ENCODE measurements around the gene IFNLR1. TPM values are rescaled to one million over a fixed set of nuclear protein-coding genes. Genes with fewer than 3 reads are reported as not detected.
A peak's percentile ranks its signal among the peaks of the same experiment; 100 is the strongest.

Gene IFNLR1
- total and polyA plus RNA-seq, 9 of the 15 experiments (the other 6 are each of a cell fraction or from before 2014, with no cell fraction given), result not detected

- Histone ChIP-seq H4K20me1 (replicated peaks; ENCODE audit: control insufficient read depth, insufficient read depth, low read length) (peaks cover 21% of the 10 kb centered on the region), H3K79me2 (ENCODE audit: control insufficient read depth, insufficient read depth, low read length) (no peaks in the 10 kb centered on the region), H3K9me1 (ENCODE audit: control insufficient read depth, insufficient read depth, low read length) (no peaks in the 10 kb centered on the region), H3K27me3 (ENCODE audit: control insufficient read depth in 2 of 2, insufficient read depth in 2 of 2, low read length in 2 of 2) (peaks cover 40 to 60% of the 10 kb centered on the region in 2 experiments), H3K4me3 (no peak overlapping the region), H2AFZ (ENCODE audit: low read depth, low read length) (no peak overlapping the region), H3K36me3 (ENCODE audit: control insufficient read depth, insufficient read depth, low read length) (no peaks in the 10 kb centered on the region), H3K4me1 (replicated peaks in 1 of 2; ENCODE audit: control insufficient read depth in 2 of 2, insufficient read depth in 2 of 2, low read length in 2 of 2) (peaks cover 0 to 3% of the 10 kb centered on the region in 2 experiments; a peak in 1 of 5 replicates), H3K9ac (ENCODE audit: insufficient read depth in 1 of 2, low read depth in 2 of 2, low read length in 2 of 2) (no peak overlapping the region), H3K4me2 (ENCODE audit: insufficient read depth, low read length) (no peak overlapping the region), H3K27ac (ENCODE audit: extremely low read depth, low read depth, low read length) (no peak overlapping the region), H3K9me3 (replicated peaks; ENCODE audit: control insufficient read depth, insufficient read depth, low read depth, low read length) (no peaks in the 10 kb centered on the region)
- ChIA-PET CTCF (ENCODE audit: low intra/inter-chr PET ratio) (no interaction called here), POLR2A (no interaction called here)
- ATAC-seq (no peak), FAIRE-seq (no peak), DNase-seq (ENCODE audit: extremely low read depth in 1 of 4, low spot score in 3 of 4) (no peak)
- WGBS (ENCODE audit: insufficient coverage, low coverage, missing lambda C conversion rate), result 1% methylated on average over 13 of the region's 13 CpGs
- in situ Hi-C loops (cut with MboI) (no loop called here), intact Hi-C loops (cut with micrococcal nuclease) (no loop called here)
- TF ChIP-seq SLC30A9 (CRISPR knock-in tag; IDR thresholded peaks at IDR 0.05) (no peak), PCBP2 (IDR thresholded peaks at IDR 0.05; ENCODE audit: low read depth, low read length, poor library complexity, severe bottlenecking) (no peak), CEBPB (tag; IDR thresholded peaks at IDR 0.05) (peak; percentile 76), E2F1 (CRISPR knock-in tag; IDR thresholded peaks at IDR 0.05) (no peak), CEBPG (CRISPR knock-in tag; IDR thresholded peaks at IDR 0.05) (no peak), CEBPG (tag; conservative IDR thresholded peaks at IDR 0.05 in 1 of 2, IDR thresholded peaks at IDR 0.05 in 1 of 2) (peak; percentile 67 to 78), MLLT1 (IDR thresholded peaks at IDR 0.05) (no peak)
- TF ChIP-seq, protein P1, sequence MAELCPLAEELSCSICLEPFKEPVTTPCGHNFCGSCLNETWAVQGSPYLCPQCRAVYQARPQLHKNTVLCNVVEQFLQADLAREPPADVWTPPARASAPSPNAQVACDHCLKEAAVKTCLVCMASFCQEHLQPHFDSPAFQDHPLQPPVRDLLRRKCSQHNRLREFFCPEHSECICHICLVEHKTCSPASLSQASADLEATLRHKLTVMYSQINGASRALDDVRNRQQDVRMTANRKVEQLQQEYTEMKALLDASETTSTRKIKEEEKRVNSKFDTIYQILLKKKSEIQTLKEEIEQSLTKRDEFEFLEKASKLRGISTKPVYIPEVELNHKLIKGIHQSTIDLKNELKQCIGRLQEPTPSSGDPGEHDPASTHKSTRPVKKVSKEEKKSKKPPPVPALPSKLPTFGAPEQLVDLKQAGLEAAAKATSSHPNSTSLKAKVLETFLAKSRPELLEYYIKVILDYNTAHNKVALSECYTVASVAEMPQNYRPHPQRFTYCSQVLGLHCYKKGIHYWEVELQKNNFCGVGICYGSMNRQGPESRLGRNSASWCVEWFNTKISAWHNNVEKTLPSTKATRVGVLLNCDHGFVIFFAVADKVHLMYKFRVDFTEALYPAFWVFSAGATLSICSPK (IDR thresholded peaks at IDR 0.05; ENCODE audit: borderline replicate concordance), result no peak
- no TSS peak for BruUV-seq (replicated peaks)
Observed at GRCh38 chr1:24138476-24139221, 48.4 kb downstream of the IFNLR1 start.

Measured in K562 (cell line).